Activated T-cell treated with anti-CD3 and anti-CD28 coated beads for 48 hours (primary cell): ENCODE data around the gene SLMAP.

Experiments
- DNase-seq: peaks from one replicate; pipeline ENCODE4 v3.0.0-alpha.2; 2020; ENCODE audit warnings: low read depth

Gene SLMAP

DNA sequence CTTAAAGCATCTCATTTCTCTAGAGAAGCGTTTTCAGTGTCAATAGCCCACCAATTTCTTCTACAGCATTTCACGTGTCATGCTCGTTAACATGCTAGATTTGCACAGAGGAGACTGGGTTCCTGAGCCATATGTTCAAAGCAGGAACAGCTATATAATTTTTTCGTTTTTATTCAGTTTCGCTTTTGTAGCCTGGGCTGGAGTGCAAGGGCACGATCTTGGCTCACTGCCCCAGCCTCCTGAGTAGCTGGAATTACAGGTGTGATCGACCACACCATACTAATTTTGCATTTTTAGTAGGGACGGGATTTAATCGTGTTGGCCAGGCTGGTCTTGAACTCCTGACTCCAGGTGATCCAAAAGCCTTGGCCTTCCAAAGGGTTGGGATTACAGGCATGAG lies 6.6 kb upstream of the SLMAP start:
- no peak for DNase-seq

GRCh38 chr3:57752307-57752706 lies 3.8 kb upstream of the SLMAP start:
- no peak for DNase-seq

DNA sequence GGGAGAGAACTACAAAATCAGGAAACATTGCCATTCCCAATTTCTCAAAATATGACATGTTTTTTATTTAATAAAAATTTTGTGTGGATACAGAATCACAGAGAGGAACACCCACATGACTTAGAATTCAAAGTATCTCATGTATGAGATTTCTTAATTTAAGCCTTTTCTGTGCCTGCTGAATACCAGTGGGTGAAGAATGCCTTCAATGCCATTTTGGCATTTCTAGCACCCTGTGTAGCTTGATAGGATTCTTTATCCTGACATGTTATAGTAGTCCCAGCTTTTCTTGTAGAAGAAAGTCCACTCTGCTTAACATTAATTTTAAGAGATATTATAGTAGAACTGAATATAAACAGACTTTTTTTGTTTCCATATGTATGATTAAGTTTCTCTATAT lies 3.1 kb upstream of the SLMAP start:
- DNase-seq = no peak

- no peak for DNase-seq
Observed at GRCh38 chr3:57755368-57755675, 787 bp upstream of the SLMAP start.

DNA sequence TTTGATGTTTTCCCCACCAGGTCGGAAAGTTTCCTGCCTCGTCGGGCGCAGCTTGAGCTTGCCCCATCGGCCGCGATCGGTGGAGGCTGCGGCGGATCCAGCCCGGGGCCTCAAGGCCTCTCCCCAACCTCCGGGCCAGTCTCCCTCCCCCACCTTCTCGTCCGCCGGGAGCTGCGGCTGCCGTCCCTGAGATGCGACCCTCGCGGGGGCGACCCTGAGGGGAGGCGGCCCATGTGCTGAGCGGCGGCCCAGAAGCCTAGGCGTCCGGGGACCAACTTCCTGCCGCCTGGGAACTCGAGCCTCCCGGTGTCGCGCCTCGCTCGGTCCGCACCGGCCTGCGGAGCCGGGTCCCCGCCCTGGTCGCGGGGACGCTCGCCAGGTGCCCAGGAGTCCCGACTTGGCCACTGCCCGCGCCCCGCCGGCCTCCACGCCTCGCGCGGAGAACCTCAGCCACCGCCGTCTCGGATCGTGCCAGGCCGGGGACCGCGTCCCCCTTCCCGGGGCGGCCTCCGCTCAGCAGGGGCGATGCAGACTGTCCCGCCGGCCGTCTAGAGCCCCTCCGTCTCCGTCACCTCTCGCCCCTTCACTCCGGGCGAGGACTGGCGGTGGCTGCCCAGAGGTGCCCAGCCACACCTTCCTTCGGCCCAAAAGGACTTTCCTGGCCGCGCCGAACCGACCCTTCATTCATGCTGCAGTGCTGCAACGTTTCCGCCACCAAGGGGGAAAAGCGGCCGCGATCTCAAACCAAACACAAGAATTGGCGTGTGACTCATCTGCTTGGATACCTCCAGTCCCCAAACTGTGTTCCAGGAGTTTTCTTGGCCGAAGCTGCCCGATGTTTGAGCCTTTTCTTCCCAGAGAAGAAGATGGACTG lies 656 bp downstream of the SLMAP start:
- peak; percentile 30 for DNase-seq

GRCh38 chr3:57757642-57758297 lies 1.7 kb downstream of the SLMAP start:
- DNase-seq = no peak

DNA sequence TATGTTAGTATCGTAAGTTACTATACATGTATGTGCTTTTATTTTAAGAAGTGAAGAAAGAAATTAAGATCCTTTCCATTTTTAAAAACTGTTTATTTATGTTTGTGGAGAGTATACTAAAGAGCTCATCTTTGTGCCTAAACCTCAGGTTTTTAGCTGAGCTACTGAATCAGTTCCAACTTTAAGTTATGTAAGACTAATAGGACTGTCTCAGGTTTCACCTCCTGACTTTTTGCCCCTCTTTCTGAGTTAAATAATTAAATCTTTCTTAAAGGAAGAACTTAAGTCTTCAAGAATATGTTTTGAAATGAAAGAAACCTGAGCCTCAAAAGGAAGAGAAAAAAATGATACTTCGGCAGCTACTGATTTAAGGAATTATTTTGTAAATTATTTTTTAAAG lies 2.6 kb downstream of the SLMAP start:
- DNase-seq = no peak

DNA sequence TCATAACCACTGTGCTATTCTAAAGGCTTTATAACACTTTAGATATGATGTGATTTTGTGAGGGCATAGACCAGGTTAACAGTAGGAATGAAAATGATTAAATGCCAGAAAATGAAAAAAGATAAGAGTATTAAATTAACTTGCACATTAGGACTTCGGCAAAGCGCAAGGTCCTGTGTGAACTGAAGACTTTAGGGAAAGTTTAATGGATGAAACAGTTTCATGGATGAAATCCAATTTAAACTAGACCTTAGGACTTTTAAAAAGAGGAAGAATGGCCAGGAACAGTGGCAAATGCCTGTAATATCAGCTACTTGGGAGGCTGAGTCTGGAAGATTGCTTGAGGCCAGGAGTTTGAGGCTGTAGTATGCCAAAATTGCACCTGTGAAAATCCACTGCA lies 8.7 kb downstream of the SLMAP start:
- no peak for DNase-seq

DNA sequence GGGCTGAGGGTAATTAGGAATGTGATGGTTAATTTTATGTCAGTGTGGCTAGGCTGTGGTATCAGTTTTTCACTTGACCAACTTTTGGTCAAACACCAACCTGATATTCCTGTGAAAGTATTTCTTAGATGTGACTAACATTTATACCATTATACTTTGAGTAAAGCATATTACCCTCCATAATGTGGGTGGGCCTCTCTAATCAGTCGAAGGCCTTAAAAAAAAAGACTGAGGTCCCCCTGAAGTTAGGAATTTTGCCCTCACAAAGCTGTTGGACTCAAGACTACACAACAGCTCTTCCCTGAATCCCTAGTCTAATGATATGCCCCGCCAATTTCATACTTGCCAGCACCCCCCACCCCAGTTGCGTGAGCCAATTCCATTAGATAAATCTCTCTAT lies 12.5 kb downstream of the SLMAP start:
- no peak for DNase-seq

DNA sequence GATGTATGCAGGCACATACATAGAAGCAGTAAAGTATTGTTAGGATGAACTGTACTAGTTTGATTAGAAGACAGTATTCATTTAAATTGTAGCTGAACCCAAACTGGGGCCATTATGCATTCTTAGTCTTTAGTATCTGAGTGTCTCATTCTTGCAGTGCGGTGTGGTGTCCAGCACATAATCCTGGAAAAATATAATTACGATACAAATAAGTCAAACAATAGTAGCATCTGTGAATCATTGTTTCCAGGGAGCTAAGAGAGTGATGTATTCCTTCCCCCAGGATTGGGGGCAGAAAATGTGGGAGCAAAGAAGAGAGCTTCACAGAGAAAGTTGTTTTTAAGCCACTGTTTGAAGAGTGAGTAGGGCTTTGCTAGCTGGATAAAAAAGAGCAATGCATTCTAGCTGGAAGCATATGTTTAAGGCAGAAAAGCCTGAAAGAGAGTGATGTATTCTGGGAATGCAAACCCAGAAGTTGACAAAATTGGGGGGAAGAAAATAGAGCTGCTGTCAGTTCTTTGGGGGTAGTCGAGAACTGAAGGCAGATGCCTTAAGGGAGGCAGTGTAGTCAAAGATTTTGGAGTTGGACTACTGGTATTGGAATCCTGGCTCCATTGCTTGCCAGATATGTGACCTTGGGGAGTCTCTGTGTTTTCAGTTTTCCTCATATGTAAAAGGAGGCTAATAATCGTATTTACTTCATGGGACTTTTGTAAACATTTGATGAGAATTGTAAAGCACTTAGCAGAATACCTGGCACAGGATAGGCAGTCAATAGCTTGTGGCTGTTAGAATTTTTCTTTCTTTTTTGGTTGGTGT lies 14.1 kb downstream of the SLMAP start:
- no peak for DNase-seq

GRCh38 chr3:57772251-57772650 lies 16.1 kb downstream of the SLMAP start:
- DNase-seq = no peak

GRCh38 chr3:57777774-57778173 lies 21.7 kb downstream of the SLMAP start:
- no peak for DNase-seq

- DNase-seq = no peak
Observed at GRCh38 chr3:57778494-57778893, 22.4 kb downstream of the SLMAP start.

DNA sequence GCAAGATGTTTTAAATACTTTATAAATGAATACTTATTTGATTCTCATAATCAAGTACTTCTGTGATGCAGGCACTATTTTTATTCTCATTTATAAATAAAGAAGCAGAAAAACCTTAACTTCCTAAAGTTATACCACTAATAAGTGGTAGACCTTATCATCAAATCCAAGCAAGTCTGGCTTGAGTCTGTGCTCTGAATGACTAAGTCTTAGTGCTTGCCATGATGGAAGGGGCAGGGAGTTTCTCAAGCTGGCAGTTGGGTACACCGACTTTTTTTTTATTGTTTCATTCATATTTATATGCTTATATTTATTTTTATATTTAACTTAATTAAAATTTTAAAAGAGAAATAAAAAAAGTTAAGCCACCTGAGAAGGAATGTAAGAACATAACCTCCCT lies 23.6 kb downstream of the SLMAP start:
- DNase-seq = no peak

- DNase-seq = no peak
Observed at GRCh38 chr3:57783186-57784088, 27.3 kb downstream of the SLMAP start.

DNA sequence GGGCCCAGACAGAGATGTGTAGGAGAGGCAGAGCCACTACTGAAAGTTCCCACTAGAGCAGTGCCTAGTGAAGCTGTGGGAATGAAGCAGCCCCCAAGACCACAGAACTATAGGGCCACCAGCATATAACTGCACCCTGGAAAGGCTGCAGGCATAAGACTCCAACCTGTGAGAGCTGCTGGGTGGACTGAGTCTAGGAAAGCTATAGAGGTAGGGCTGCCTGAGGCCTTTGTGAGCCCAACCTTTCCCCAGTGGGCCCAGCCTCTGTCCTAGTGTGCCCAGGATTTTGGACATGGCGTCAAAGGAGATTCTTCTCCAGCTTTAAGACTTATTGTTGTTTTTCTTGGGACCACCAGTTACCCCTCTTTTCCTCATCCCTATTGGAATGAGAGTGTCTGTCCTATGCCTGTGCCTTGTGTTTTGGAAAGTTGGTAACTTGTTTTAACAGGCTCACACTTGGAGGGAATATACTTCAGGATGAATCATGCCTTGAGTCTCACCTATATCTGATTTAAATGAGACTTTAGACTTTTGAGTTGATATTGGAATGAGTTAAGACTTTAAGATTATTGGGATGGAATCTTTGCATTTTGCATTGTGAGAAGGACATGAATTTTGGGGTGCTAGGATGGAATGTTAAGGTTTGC lies 28.1 kb downstream of the SLMAP start:
- DNase-seq = no peak

- no peak for DNase-seq
Observed at GRCh38 chr3:57785446-57785845, 29.3 kb downstream of the SLMAP start.

DNA sequence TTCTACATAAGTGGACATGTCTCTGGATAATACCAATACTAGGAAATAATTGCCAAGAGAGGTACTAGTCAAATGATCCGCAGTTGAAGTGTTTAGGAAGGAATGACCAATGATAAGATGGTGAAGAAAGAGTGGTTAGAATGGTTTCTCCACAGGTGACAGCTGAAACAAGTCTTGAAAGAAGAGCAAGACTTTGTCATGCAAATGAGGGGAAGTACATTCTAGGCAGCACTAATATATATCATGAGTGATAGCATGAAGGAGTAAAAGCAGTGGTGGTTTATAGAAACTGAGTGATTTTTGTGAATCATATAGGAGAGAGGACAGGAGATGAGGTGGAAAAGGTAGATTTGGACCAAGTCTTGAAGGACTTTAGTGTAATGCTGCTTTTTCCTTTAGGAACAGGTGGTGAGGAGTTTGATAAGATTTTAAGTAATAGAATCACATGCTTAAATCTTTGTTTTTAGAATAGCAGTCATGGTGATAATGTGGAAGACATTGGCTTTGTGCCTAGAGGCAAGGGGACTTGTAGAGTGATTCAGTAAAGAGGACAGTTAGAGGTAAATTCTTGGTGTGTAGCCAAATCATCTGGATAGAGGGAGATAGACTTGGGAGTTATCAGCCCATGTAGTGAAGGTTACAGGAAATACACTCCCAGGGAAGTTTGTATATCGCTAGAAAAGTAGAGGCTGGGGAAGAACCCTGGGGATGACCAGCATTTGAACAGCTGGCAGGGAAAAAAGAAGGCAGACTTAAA lies 31.9 kb downstream of the SLMAP start:
- no peak for DNase-seq

GRCh38 chr3:57788624-57789018 lies 32.5 kb downstream of the SLMAP start:
- DNase-seq = no peak

DNA sequence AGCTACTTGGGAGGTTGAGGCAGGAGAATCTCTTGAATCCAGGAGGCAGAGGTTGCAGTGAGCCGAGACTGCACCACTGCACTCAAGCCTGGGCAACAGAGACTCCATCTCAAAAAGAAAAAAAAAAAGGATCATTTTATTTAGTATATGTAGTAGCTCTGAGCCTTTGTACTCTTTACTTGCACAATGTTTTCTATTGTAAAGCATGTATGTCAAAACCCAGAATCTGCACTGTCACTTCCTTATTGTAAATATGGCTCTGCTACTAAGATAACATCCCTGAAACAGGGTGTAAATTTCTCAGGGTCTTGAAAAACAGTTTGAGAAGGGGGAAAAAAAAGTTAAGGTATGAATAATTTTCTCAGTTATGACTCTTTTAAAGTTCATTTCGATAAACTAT lies 35.1 kb downstream of the SLMAP start:
- no peak for DNase-seq

- DNase-seq = no peak
Observed at GRCh38 chr3:57792198-57792597, 36.1 kb downstream of the SLMAP start.
